Tibial nerve (tissue), 4 donors: Measurements from ENCODE around the gene CDK5RAP3. TPM values are rescaled to one million over a fixed set of nuclear protein-coding genes. Genes with fewer than 3 reads are reported as not detected.

ENCODE experiments used
- DNase-seq, 2 donors: peaks; one replicate each; pipeline ENCODE4 v3.0.0-alpha.2; 2019; ENCODE audit warnings: low spot score in 2 of 2
- H3K27ac ChIP-seq, 4 donors: fragments of 200-600 bp; sonication (generic) in 3 of 4; one replicate each; pipeline ENCODE4 v1.5.1; 2017 to 2019; ENCODE audit warnings: mild to moderate bottlenecking in 1 of 4
- H3K27me3 ChIP-seq, 2 donors: fragments of 200-600 bp; sonication (generic) in 1 of 2; one replicate each; pipeline versions ENCODE4 v1.5.1 to v1.6.0; 2017 to 2019
- H3K36me3 ChIP-seq, 3 donors: fragments of 200-600 bp; sonication (generic); one replicate each; pipeline ENCODE4 v1.5.1; 2018 to 2019
- H3K4me1 ChIP-seq, 4 donors: fragments of 200-600 bp; sonication (generic) in 3 of 4; one replicate each; pipeline ENCODE4 v1.5.1; 2017 to 2019
- H3K4me3 ChIP-seq, 4 donors: fragments of 200-600 bp; sonication (generic) in 3 of 4; one replicate each; pipeline ENCODE4 v1.5.1; 2017 to 2019; ENCODE audit warnings: mild to moderate bottlenecking in 1 of 4, moderate library complexity in 1 of 4
- H3K9me3 ChIP-seq, 4 donors: fragments of 200-600 bp; sonication (generic) in 3 of 4; one replicate each; pipeline ENCODE4 v1.5.1; 2017 to 2019
- CTCF ChIP-seq, 5 experiments: fragments of 200-600 bp in 3 of 5; fragments of 450-650 bp in 2 of 5; sonication (generic) in 3 of 5; IDR thresholded peaks; one replicate each; pipeline ENCODE4 v1.5.1; 2016 to 2019; ENCODE audit warnings: antibody characterized with exemption in 5 of 5, mild to moderate bottlenecking in 3 of 5, moderate library complexity in 2 of 5
- EP300 ChIP-seq, 2 donors: sonication (generic); formaldehyde crosslinking; IDR thresholded peaks; one replicate each; pipeline ENCODE4 v1.6.1; 2017; ENCODE audit warnings: antibody characterized with exemption in 2 of 2, mild to moderate bottlenecking in 1 of 2
- POLR2A ChIP-seq, 2 donors: fragments of 450-650 bp; IDR thresholded peaks; one replicate each; pipeline ENCODE4 v1.6.1; 2017; ENCODE audit warnings: antibody characterized with exemption in 2 of 2, mild to moderate bottlenecking in 2 of 2, moderate library complexity in 2 of 2
- WGBS, 2 donors: methylation state at CpG; one replicate each; pipeline ENCODE4 v1.1.5; 2018; 5-methylcytosine and 5-hydroxymethylcytosine counted together
- total RNA-seq, 4 donors: library from RNA; depleted of rRNA; stranded (reverse); fragments of >200 nt; gene quantifications; one replicate each; pipeline ENCODE4 v1.1.0, GENCODE V29; 2016

Gene CDK5RAP3
- total RNA-seq, 4 donors from 2014 or later: 163 to 310 (median 200) TPM

- H3K36me3 ChIP-seq: peaks cover 0 to 30% (median 0%) of the 10 kb centered on the region in 3 donors
- H3K4me1 ChIP-seq: peaks cover 0 to 29% (median 13%) of the 10 kb centered on the region in 4 donors
- TF ChIP-seq POLR2A (IDR thresholded peaks at IDR 0.05) (no peak), EP300 (IDR thresholded peaks at IDR 0.05) (no peak), CTCF (IDR thresholded peaks at IDR 0.05) (no peak)
- 25% methylated on average over 5 of the region's 5 CpGs for WGBS, 2 donors
- peak overlapping the region in 3 of 4 donors; percentile 75 to 79 (median 78) for H3K27ac ChIP-seq
- H3K4me3 ChIP-seq: no peak overlapping the region
- no peaks in the 10 kb centered on the region for H3K27me3 ChIP-seq
- no peaks in the 10 kb centered on the region for H3K9me3 ChIP-seq
- DNase-seq: no peak
Observed at GRCh38 chr17:47948706-47949196, 22.2 kb upstream of the CDK5RAP3 start.

GRCh38 chr17:47949197-47949759 lies 21.6 kb upstream of the CDK5RAP3 start:
- Histone ChIP-seq H3K9me3 (no peaks in the 10 kb centered on the region), H3K4me1 (peaks cover 0 to 29% (median 13%) of the 10 kb centered on the region in 4 donors), H3K36me3 (peaks cover 0 to 25% (median 0%) of the 10 kb centered on the region in 3 donors), H3K27ac (peak overlapping the region in 3 of 4 donors; percentile 75 to 79 (median 78)), H3K27me3 (no peaks in the 10 kb centered on the region), H3K4me3 (peak overlapping the region in 3 of 4 donors; percentile 35 to 46 (median 39))
- TF ChIP-seq POLR2A (IDR thresholded peaks at IDR 0.05) (no peak), CTCF (IDR thresholded peaks at IDR 0.05) (peak; percentile 86 to 94 (median 91)), EP300 (IDR thresholded peaks at IDR 0.05) (peak in 1 of 2 donors; percentile 42)
- 3 to 5% methylated on average over 22 of the region's 22 CpGs for WGBS, 2 donors
- DNase-seq: peak; percentile 76 to 84

DNA sequence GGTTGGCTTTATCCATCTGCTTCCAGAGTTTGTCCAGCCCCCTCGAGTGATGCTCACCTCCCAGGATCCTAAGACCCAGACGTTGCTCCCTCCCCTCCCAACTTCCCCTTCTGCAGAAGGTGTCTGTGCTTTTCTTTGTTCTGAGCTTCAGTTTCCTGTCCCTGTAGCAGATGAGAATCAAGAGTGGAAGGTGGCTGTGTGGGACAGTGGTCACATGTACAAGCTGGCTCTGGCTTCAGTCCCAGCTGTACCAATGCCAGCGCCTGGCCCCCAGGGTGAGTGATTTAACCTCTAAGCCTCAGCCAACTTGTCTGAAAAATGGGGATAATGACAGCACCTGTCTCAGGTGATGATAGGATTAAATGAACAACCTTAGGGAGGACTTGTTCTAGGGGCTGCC lies 21.0 kb upstream of the CDK5RAP3 start:
- peak overlapping the region in 3 of 4 donors; percentile 75 to 79 (median 78) for H3K27ac ChIP-seq
- H3K27me3 ChIP-seq: no peaks in the 10 kb centered on the region
- TF ChIP-seq CTCF (IDR thresholded peaks at IDR 0.05): no peak
- no peak for TF ChIP-seq POLR2A (IDR thresholded peaks at IDR 0.05)
- no peak for TF ChIP-seq EP300 (IDR thresholded peaks at IDR 0.05)
- H3K9me3 ChIP-seq: no peaks in the 10 kb centered on the region
- peaks cover 0 to 18% (median 0%) of the 10 kb centered on the region in 3 donors for H3K36me3 ChIP-seq
- no peak for DNase-seq
- peak overlapping the region in 1 of 4 donors; percentile 39 for H3K4me3 ChIP-seq
- H3K4me1 ChIP-seq: peaks cover 0 to 29% (median 13%) of the 10 kb centered on the region in 4 donors
- 48 to 54% methylated on average over 3 of the region's 3 CpGs for WGBS, 2 donors

GRCh38 chr17:47950448-47950847 lies 20.5 kb upstream of the CDK5RAP3 start:
- no peak for DNase-seq
- no peak overlapping the region for H3K4me3 ChIP-seq
- 73 to 75% methylated on average over 4 of the region's 4 CpGs for WGBS, 2 donors
- peaks cover 0 to 31% (median 13%) of the 10 kb centered on the region in 4 donors for H3K4me1 ChIP-seq
- peaks cover 0 to 13% (median 0%) of the 10 kb centered on the region in 3 donors for H3K36me3 ChIP-seq
- H3K9me3 ChIP-seq: no peaks in the 10 kb centered on the region
- TF ChIP-seq POLR2A (IDR thresholded peaks at IDR 0.05): no peak
- no peak for TF ChIP-seq EP300 (IDR thresholded peaks at IDR 0.05)
- TF ChIP-seq CTCF (IDR thresholded peaks at IDR 0.05): no peak
- no peaks in the 10 kb centered on the region for H3K27me3 ChIP-seq
- H3K27ac ChIP-seq: peak overlapping the region in 1 of 4 donors; percentile 75
